ENCODE results near the gene HCAR3.
"Not testable (repeated sequence)": the region's sequence is repeated elsewhere in the genome, so short reads cannot be mapped to it uniquely, and the experiment has no call there.

GRCh38 chr12:122716658-122717057 lies at the start of gene HCAR3:
- not testable (repeated sequence) for TF ChIP-seq POLR2A, CTCF (IDR thresholded peaks at IDR 0.05)
